GM10248 (cell line): ENCODE results near the gene FARS2.

ENCODE experiments used
- CTCF ChIA-PET: fragments of 300-600 bp; sonication (Branson Sonifier 250); formaldehyde crosslinking; extraction: SDS; loops from one replicate; lab custom pipeline; 2021; ENCODE audit warnings: antibody characterized with exemption; lab: Yijun Ruan, JAX
- POLR2A ChIA-PET: fragments of 350-650 bp; sonication (Branson Sonifier 250); formaldehyde crosslinking; extraction: SDS; loops from one replicate; lab custom pipeline; 2020; ENCODE audit warnings: antibody characterized with exemption; lab: Yijun Ruan, JAX
- DNase-seq: peaks from one replicate; pipeline ENCODE4 v3.0.0; 2012; ENCODE audit errors: extremely low spot score
- CTCF ChIP-seq: IDR thresholded peaks from 2 replicates; pipeline ENCODE4 v1.5.1; 2012; ENCODE audit warnings: mild to moderate bottlenecking, low read depth; ENCODE audit errors: extremely low read depth, missing control alignments, control extremely low read depth

FARS2 gene

GRCh38 chr6:5234874-5235273 lies 26.4 kb upstream of the FARS2 start:
- no peak for DNase-seq
- no peak for TF ChIP-seq CTCF
- CTCF ChIA-PET = interaction anchor here (0.9 to 1.5 kb wide), 5 partner anchors 12 to 68 kb away, joined by 3 to 4 read pairs (median 3); partner anchors contain the start of gene FARS2
- POLR2A ChIA-PET = no interaction called here

GRCh38 chr6:5235830-5236229 lies 25.5 kb upstream of the FARS2 start:
- POLR2A ChIA-PET = no interaction called here
- DNase-seq = no peak
- no peak for TF ChIP-seq CTCF
- CTCF ChIA-PET = interaction anchor here (1.0 to 2.4 kb wide), 3 partner anchors 18 to 26 kb away, joined by 3 to 7 read pairs (median 5); partner anchors contain the start of gene FARS2

GRCh38 chr6:5237805-5238204 lies 23.5 kb upstream of the FARS2 start:
- no peak for TF ChIP-seq CTCF
- ChIA-PET CTCF (interaction anchor here (1.2 to 2.4 kb wide), 2 partner anchors 22 to 39 kb away, joined by 5 to 7 read pairs; no protein-coding TSS in a partner anchor), POLR2A (no interaction called here)
- DNase-seq = no peak

- no peak for DNase-seq
- no peak for TF ChIP-seq CTCF
- ChIA-PET CTCF (no interaction called here), POLR2A (no interaction called here)
Observed at GRCh38 chr6:5238336-5238735, 23.0 kb upstream of the FARS2 start.

- POLR2A ChIA-PET = no interaction called here
- CTCF ChIA-PET = no interaction called here
- DNase-seq = no peak
- TF ChIP-seq CTCF = no peak
Observed at GRCh38 chr6:5241252-5241651, 20.1 kb upstream of the FARS2 start.

- ChIA-PET POLR2A (no interaction called here), CTCF (no interaction called here)
- no peak for DNase-seq
- TF ChIP-seq CTCF = no peak
Observed at GRCh38 chr6:5243069-5243468, 18.2 kb upstream of the FARS2 start.
